ENCODE data around the gene IRF1.
"Not testable (repeated sequence)": the region's sequence is repeated elsewhere in the genome, so short reads cannot be mapped to it uniquely, and the experiment has no call there.

The IRF1 gene, protein sequence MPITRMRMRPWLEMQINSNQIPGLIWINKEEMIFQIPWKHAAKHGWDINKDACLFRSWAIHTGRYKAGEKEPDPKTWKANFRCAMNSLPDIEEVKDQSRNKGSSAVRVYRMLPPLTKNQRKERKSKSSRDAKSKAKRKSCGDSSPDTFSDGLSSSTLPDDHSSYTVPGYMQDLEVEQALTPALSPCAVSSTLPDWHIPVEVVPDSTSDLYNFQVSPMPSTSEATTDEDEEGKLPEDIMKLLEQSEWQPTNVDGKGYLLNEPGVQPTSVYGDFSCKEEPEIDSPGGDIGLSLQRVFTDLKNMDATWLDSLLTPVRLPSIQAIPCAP

DNA sequence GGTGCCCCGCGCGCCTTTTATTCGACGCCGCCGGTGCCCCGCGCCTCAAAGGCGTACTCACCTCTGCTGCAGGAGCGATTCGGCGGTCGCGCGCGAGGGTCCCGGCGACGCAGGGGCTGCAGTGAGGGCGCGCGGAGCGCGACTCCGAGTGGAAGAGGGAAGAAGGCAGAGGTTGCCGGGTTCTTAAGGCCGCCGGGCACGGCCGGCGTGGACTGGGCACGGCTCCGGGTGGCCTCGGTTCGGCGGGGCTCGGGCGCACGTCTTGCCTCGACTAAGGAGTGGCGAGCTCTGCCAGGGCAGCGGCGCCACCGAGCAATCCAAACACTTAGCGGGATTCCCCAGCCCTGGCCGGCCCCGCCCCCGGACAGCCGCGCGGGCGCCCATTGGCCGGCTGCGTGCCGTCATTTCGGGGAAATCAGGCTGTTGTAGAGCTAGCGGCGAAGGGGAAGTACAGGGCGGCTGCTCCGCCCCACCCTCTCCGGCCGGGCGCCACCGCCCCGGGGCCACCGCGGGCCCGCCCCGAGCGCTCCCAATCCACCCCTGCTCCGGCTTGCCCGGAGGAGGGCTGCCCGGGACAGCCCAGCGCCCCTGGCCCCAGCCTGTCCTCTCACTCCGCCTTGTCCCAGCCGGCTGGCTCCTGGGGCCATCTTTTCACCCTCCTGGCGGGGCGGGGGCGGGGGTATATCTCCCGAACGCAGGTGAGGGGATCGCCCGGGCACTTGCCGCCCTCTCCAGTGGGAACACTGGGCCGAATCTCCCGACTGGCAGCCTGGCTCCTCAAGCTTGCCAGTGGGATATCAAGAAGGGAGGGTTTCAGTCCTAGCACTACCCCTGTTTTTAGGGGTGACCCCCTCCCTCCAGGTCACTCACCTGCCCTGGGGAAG is at the start of gene IRF1:
Gene IRF1 (minus strand): TSS at position 290 of the 884 bp plus-strand sequence. CDS start 1,295 bp downstream, outside the sequence.
- DNase-seq (ENCODE audit: low read depth in 2 of 2): peak; percentile 96 to 98

DNA sequence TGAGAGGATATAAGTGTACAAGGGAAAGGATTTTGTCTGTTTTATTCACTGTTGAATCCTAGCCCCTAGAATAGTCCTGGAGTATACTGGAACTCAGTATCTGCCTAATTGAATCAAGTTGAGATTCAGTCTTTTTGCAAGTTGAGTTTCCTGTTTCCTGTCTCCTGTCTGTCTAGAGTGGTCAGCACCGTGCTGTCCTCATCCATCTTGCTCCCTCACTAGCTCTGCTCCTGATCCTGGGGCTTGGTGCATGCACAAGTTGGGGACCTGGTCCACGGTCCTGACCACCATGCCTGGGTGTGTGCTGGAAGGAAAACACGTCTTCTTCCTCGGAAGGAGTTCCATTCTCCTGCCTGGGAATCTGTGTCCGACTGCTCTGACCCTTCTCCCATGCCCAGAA is 49.6 kb upstream of the IRF1 start:
- no peak for DNase-seq (ENCODE audit: low read depth in 2 of 2)

DNA sequence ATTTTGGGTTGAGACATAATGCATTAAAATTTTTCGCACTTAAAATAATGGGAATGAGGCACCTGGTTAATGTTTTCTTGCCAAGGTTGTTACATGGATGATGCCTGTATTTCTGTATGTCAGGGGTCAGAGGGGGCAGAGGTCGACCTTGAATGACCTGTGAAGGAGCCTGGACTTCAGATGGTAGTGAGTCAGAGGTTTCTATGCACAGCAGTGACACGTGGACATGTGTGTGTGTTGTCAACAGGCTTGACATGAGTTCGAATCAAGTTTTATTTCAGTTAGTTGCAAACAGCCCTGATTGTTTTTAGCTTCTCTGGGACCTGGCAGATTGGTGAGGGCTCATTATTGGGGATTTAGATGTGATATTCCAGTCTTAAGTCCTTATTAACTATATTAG is 49.1 kb upstream of the IRF1 start:
- DNase-seq (ENCODE audit: low read depth in 2 of 2): no peak

DNA sequence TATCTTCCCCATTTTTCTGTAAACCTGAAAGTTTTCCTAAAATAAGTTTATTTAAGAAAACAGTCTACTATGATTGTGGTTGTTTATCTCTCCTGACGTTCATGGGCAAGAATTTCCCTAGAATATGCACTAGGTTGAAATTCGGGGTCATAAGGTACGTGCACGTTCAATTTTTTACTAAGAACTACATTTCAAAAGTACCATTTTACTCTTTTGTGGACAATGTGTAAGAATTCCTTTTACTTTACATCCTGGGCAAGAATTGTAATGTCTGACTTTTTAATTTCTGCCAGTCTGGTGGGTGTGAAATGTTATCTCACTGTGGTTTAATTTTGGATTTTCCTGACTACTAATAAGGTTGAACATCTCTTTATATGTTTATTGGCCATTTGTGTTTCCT is 40.4 kb upstream of the IRF1 start:
- no peak for DNase-seq (ENCODE audit: low read depth in 2 of 2)

DNA sequence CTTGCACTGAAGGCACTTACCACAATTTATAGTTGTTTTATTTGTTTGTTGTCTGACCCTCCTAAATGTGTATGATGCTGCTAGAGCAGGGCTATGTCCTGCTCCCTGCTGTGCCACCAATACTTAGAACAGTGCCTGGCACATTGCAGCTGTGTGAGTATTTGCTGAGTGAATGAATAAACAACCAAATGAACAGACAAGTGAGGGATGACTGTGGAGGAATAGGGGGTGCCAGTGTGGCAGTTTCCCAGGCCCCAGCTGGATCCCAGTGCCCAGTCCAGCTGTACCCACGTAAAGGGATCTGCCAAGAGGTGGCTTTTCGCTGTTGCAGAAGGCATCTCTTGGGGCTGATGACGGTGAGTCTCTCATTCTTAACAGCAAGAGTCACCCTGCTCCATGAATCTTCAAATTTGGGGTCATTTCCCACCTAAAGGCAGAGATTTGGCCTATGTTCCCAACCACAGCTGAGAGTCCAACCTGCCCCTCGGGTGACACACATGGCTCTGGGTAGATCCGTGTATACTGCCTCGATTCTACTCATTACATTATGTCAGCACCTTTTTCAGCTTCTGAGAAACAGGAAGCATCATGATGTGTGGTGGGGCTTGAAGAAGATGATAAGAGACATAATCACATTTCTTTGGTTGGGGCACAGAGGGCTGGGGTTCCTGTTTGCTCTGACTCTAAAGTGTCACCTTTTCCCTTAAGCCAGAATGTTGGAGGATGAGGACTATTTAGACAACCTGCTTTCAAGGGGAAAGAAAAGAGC is 38.5 kb upstream of the IRF1 start:
- no peak for DNase-seq (ENCODE audit: low read depth in 2 of 2)

DNA sequence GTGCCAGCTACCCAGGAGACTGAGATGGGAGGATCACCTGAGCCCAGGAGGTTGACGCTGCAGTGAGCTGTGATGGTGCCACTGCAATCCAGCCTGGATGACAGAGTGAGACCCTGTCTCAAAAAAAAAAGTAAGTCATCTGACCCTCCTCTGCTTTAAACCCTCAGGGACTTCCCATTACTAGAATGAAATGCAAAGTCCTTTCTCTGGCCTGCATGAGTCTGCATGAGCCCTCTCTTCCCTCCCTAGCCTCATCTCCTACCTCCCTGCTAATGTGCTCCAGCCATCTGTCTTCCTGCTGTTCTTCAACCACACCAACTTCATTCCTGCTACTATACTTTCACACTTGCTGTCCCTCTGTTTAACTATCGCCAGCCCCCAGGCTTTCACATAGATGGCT is 37.4 kb upstream of the IRF1 start:
- DNase-seq (ENCODE audit: low read depth in 2 of 2): no peak

DNA sequence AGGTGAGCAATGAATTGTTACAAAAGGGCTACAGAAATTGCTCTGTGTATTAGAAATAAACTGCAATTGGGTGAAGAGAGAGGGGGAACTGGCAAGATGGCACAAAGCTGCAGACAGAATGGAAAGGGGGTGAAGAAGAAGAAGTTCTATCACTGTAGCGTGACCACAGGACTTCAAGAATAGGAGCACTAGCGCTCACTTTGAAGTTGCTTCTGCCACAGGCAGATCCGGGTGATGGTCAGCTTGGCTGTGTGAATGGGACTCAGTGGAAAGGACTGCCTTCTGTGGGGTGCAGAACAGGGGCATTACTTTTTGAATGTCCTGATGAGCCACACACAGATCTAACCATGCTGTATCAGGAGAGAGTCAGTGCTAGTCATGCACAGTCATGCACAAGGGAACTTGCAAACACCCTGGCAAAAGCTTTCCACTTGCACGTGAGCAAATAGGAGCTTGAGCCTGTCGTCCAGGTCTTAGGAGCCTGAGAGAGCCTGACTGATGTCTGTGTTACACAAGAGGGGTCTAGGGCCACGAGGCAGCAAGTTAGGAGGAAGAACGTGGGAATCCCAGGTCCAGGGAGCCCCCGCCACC is 36.5 kb upstream of the IRF1 start:
- no peak for DNase-seq (ENCODE audit: low read depth in 2 of 2)

DNA sequence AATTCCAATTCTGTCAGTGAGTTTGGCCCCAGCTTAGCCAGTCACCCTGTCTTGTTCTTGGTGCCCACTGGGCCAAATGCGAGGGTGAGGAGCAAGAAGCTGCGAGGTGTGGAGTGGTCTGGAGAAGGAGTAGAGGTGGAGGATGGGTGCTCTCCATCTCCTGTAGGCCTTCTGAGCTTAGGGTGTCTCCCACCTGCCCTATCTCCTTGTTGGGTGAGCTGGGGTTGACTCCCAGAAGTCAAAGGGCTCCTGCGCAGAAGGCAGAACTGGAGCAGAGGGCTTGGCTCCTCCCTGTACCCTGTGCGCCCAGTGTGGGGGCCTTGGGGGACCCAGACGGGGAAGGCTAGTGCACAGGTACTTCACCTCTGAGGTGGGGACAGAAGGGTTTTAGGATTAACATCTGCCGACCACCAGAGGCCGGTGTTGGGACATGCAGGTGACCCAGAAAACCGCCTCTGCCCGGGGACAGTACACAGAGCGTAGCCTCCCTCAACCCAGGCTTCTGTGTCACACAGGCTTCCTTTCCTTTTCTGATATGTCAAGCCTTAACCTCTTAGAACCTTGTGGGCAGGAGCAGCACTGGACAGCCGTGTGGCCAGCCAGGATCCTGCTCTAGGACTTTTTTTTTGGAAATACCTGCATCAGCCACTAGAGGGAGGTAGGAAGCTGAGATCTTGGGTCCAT is 35.9 kb upstream of the IRF1 start:
- DNase-seq (ENCODE audit: low read depth in 2 of 2): no peak

DNA sequence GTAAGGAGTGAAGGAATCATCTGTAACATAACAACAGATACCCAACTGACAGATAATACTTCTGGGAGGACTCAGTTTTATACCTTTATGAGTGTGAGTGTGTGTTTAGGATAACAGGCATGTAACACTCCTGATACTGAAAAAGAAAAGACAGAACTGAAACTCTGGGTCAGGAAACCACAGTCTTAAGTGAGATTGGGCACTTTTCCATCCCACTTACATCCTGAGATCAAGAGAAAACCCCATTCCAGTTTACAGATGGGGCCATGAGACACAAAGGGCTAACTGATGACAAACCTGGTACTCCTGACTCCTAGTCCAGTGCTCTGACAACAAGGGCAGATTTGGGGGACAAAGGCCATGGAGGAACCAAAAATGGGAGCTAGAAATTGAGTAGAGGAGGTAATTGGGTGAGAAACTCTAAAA is 34.7 kb upstream of the IRF1 start:
- no peak for DNase-seq (ENCODE audit: low read depth in 2 of 2)

DNA sequence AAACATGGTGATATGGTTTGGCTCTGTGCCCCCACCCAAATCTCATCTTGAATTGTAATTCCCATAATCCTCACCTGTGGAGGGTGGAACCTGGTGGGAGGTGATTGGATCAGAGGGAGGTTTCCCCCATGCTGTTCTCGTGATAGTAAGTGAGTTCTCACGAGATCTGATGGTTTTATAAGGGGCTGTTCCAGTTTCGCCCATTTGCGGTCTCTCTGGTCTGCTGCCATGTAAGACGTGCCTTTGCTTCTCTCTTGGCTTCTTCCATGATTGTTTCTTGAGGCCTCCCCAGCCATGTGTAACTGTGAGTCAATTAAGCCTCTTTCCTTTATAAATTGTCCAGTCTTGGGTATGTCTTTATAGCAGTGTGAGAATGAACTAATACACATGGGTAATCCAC is 34.3 kb upstream of the IRF1 start:
- not testable (repeated sequence) for DNase-seq (ENCODE audit: low read depth in 2 of 2)

DNA sequence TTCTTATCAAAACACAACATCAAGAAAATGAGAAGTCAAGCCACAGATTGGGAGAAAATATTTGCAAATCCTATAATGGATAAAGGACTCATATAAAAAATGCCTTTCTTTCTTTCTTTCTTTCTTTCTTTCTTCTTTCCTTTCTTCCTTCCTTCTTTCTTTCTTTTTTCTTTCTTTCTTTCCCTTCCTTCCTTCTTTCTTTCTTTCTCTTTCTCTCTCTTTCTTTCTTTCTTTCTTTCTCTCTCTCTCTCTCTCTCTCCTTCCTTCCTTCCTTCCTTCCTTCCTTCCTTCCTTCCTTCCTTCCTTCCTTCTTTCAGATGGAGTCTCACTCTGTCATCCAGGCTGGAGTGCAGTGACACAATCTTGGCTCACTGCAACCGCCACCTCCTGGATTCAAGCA is 31.5 kb upstream of the IRF1 start:
- not testable (repeated sequence) for DNase-seq (ENCODE audit: low read depth in 2 of 2)

DNA sequence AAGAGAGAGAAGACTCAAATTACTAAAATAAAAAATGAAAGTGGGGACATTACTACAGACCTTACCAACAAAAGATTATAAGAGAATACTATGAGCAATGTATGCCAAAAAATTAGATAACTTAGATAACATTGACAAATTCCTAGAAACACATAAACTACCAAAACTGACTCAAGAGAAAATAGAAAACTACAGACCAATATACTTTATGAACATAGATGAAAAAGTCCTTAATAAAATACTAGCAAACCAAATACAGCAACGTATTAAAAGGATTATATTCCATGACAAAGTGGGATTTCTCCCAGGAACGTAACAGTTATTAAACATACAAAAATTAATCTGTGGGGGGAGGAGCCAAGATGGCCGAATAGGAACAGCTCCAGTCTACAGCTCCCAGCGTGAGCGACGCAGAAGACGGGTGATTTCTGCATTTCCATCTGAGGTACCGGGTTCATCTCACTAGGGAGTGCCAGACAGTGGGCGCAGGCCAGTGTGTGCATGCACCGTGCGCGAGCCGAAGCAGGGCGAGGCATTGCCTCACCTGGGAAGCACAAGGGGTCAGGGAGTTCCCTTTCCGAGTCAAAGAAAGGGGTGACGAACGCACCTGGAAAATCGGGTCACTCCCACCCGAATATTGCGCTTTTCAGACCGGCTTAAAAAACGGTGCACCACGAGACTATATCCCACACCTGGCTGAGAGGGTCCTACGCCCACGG is 23.2 kb upstream of the IRF1 start:
- not testable (repeated sequence) for DNase-seq (ENCODE audit: low read depth in 2 of 2)

DNA sequence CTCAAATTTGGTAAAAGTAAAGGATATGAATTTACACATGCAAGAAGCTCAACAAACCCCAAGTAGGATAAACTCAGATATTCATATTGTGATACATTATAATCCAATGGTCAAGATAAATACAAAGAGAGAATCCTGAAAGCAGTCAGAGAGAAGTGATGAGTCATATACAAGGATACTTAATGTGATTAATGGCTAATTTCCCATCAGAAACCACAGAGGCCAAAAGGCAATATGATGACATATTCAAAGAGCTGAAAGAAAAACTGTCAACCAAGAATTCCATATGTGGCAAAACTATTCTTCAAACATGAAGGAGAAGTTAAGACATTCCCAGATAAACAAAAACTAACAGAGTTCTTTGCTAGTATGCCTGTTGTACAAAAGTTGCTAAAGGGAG is 19.5 kb upstream of the IRF1 start:
- DNase-seq (ENCODE audit: low read depth in 2 of 2): no peak

DNA sequence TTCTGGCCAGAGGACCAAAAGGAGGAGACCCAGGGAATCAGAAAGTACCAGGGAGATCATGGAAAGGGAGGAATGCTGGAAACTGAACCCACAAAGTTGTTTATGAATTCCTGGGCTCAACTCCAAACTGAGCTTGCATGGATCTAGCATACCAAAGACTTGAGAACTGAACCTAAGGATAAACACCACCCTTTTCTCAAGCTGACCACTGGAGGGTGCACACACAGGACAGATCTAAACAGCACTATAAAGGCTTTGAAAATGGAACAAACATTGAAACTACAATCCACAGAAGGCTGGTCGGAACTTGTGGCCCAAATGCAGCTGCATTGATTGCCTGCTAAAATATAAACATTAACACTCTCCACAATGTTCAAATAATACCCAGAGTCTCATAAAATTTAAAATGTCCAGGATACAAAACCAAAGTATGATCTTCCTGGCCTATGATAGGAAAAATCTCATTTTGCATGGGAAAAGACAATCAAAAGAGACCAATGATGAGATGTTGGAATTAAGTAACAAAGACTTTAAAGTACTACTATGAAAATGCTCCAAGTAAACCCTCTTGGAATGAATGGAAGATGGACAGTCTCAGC is 15.6 kb upstream of the IRF1 start:
- DNase-seq (ENCODE audit: low read depth in 2 of 2): no peak

DNA sequence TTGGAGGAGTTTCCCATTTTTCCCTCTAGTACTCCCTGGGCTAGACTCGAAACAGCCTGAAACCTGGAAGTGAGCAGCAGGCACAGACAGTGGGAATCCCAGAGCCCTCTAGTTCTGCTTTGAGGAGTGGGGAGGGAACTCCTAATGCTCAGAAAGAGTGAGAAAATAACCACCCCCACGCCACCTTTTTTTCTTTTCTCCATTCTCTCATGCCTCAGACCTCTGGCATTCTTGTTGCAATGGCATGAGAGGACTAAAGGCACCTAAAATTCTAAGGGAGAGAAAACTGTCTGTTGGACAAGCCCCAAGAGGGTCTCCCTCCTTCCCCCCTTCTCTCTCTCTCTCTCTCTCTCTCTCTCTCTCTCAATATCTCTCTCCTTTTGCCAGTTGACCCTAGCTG is 15.1 kb upstream of the IRF1 start:
- no peak for DNase-seq (ENCODE audit: low read depth in 2 of 2)

DNA sequence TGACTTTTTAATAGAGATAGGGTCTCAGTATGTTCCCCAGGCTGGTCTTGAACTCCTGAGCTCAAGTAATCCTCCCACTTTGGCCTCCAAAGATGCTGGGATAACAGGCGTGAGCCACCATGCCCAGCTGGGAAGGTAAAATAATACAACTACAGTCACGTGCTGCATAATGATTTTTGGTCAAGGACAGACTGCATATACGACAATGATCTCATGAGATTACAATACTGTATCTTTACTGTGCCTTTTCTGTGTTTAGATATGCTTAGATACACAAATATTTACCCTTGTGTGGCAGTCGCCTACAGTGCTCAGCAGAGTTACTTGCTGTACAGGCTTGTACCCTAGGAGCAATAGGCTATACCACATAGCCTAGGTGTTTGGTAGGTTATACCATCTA is 14.2 kb upstream of the IRF1 start:
- no peak for DNase-seq (ENCODE audit: low read depth in 2 of 2)

DNA sequence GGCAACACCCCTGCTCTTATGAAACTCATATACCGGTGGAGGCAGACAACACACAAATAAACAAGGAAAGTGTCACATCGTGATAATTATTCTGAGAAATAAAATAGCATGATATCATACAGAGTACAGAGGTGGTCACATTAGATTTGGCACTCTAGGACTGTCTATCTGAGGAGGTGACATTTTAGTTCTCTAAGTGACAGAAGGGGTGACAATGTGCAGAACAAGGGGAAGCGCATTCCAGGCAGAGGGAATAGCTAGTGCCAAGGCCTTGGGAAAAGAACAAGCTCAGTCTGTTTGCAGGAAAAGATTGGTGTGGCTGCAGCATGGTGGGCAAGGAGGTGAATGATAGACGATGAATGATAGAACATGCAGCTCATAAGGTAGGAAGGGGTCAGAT is 12.7 kb upstream of the IRF1 start:
- DNase-seq (ENCODE audit: low read depth in 2 of 2): no peak

DNA sequence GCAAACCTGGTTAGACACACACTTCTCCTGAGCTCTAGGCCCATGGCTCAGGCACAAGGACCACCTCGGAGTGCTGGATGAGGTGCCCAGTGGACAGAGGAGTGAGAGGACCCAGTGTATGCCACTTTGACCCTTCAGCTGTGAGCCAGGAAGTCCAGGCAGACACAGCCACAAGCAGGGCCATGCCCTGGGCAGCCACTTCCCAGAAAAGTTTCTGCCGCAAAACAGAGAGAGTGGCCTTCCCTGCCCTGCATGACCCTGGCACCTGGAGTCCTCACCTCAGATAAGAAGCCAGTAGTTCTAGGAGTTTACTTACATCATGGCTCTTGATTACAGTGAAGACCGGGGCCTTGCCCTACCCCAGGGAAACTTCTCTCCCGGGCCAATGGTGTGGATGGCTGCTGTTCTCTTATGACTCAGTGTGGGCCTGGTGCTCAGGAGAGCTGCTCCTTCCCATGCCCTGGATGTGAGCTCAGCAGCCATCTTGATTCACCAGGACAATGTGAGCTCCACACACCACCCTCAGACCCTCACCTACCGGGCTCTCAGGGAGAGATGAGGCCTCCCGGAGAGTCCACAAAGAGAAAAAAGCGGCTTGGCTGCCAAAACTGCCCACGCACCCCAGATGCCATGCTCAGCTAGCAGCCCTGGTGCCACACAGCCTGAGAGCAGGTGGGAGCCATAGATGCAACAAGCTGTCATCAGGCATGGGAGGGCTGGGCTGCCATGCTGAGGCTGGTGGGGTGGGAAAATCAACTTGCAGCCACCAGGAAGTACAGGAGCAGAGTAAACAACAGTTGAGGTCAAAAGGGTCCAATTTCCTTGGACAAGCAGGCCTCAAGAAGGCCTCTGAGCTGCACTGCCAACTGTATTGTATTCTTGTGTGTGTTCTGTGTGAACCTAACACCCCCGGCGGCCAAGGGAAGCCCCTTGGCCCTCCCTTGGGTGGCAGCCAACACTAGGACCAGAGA is 11.7 kb upstream of the IRF1 start:
- DNase-seq (ENCODE audit: low read depth in 2 of 2): no peak

DNA sequence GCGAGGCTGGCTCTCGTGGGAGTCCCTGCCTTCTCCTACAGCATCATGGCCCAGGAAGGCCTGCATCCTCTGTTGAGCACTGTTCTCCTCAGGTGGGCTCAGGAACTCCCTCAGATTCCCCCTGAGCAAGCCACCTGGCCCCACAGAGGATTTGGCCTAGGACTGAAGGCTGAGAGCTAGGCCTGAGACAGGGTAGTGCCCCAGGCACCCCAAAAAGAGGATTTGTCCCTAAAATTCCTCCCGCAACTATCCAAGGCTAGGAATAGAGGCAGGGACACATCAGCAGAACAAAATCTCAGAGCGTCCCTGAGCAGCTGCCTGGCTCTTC is 11.0 kb upstream of the IRF1 start:
- DNase-seq (ENCODE audit: low read depth in 2 of 2): no peak

All from activated CD8-positive, alpha-beta memory T cell treated with anti-CD3 and anti-CD28 coated beads for 4 hours (primary cell).